ENCODE results near the gene GIPC2. TPM values are rescaled to one million over a fixed set of nuclear protein-coding genes. Genes with fewer than 3 reads are reported as not detected.

Gene GIPC2
- total and polyA plus RNA-seq, 2 donors (not counting 3 experiments of a cell fraction or from before 2014, with no cell fraction given): 2.8 to 9.6 TPM

DNA sequence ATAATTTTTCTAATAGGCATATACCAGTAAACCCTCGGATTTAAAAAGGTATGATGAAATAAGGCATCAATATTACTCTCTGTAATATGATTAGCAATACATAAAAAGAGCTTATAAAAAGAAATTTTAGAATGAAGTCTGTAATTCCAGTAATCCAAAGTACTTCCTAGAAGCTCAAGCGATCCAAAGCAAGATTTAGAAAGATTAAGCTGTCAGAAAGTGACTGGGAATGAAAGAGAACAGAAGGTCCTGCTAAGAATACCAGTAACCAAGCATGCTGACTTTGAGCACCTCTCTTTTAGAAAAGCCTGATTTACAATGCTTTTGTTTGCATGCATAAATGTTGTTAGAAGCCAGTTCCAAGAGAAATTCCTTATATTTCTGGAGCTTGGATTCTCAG is 125.1 kb downstream of the GIPC2 start:
- DNase-seq (ENCODE audit: low read depth, low spot score): no peak
- Histone ChIP-seq H3K4me2 (ENCODE audit: insufficient read depth, low read length) (no peak overlapping the region), H3K36me3 (ENCODE audit: control insufficient read depth in 2 of 2, extremely low read depth in 1 of 2, insufficient read depth in 2 of 2, low read length in 2 of 2) (no peaks in the 10 kb centered on the region), H3K27ac (ENCODE audit: insufficient read depth, low read depth, low read length) (no peak overlapping the region), H2AFZ (ENCODE audit: low read depth, low read length) (no peak overlapping the region), H4K20me1 (replicated peaks; ENCODE audit: control insufficient read depth, extremely low read depth, insufficient read depth, low read length) (no peaks in the 10 kb centered on the region), H3K4me1 (ENCODE audit: control insufficient read depth, extremely low read depth, insufficient read depth, low read length) (peaks cover 9% of the 10 kb centered on the region), H3K9me3 (replicated peaks; ENCODE audit: control insufficient read depth, insufficient read depth, low read length) (no peaks in the 10 kb centered on the region), H3K4me3 (replicated peaks in 1 of 3; ENCODE audit: insufficient read depth in 1 of 3, low read depth in 1 of 3, low read length in 3 of 3) (no peak overlapping the region), H3K79me2 (ENCODE audit: control insufficient read depth, insufficient read depth, low read length) (no peaks in the 10 kb centered on the region), H3K9ac (replicated peaks; ENCODE audit: extremely low read depth, insufficient read depth, low read length) (no peak overlapping the region), H3K27me3 (ENCODE audit: control insufficient read depth in 2 of 2, insufficient read depth in 2 of 2, low read length in 2 of 2) (no peaks in the 10 kb centered on the region), H3K9me1 (replicated peaks; ENCODE audit: control insufficient read depth, extremely low read depth, insufficient read depth, low read length) (no peaks in the 10 kb centered on the region)
- ChIA-PET POLR2A (no interaction called here), CTCF (no interaction called here)
- no peak for FAIRE-seq
- intact Hi-C loops (cut with micrococcal nuclease): no loop called here
- no TSS peak for BruUV-seq (replicated peaks)
- dilution Hi-C loops (cut with MboI; ENCODE audit: extremely low pct_ligation_motif_present, low sequenced_read_pairs): no loop called here
- TF ChIP-seq FOS (IDR thresholded peaks at IDR 0.05; ENCODE audit: borderline replicate concordance, insufficient read depth, low read length): no peak
- TF ChIP-seq, protein P1, sequence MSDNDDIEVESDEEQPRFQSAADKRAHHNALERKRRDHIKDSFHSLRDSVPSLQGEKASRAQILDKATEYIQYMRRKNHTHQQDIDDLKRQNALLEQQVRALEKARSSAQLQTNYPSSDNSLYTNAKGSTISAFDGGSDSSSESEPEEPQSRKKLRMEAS (IDR thresholded peaks at IDR 0.05; ENCODE audit: insufficient read depth, insufficient read length): no peak

DNA sequence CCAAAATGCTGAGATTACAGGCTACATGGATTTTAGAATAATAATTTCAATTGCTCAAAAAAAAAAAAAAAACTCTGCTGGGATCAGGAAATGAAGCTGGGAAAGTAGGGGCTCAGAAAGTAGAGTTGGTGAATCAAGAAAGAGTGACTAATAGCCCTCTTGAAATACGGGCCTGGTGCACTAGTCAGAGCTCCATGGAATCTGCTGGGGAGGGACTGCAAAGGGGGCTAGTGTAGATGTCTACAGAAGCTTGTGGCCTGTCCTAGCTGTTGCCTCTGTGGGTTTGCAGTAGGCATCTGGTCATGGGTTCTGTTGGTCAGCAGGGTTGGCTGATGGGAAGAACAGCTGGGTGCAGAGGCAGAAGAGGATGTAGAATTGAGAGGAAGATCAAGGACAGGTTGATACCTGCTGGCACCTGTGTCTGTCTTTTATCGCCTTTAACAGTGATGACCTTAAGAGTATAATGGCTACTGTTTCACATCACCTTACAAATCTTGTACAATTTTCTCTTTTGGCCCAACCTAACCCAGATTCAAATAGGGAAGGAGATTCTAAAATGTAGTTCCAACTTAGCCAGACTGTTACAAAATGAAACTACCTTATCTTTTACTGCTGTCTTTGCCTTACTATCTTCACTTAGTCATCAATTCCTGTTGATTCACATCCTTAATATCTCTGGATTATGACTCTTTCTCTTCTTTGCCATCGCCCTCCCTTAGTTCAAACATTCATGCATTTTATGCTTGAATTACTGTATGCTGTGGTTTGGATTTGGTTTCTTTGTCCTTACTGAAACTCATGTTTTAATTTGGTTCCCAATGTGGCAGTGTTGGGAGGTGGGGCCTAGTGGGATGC is 126.2 kb downstream of the GIPC2 start:
- Histone ChIP-seq H3K27ac (ENCODE audit: insufficient read depth, low read depth, low read length) (no peak overlapping the region), H3K36me3 (ENCODE audit: control insufficient read depth in 2 of 2, extremely low read depth in 1 of 2, insufficient read depth in 2 of 2, low read length in 2 of 2) (no peaks in the 10 kb centered on the region), H2AFZ (ENCODE audit: low read depth, low read length) (peak overlapping the region; percentile 31), H3K9me3 (replicated peaks; ENCODE audit: control insufficient read depth, insufficient read depth, low read length) (no peaks in the 10 kb centered on the region), H3K9me1 (replicated peaks; ENCODE audit: control insufficient read depth, extremely low read depth, insufficient read depth, low read length) (no peaks in the 10 kb centered on the region), H3K4me3 (replicated peaks in 1 of 3; ENCODE audit: insufficient read depth in 1 of 3, low read depth in 1 of 3, low read length in 3 of 3) (no peak overlapping the region), H3K4me1 (ENCODE audit: control insufficient read depth, extremely low read depth, insufficient read depth, low read length) (peaks cover 9% of the 10 kb centered on the region), H3K79me2 (ENCODE audit: control insufficient read depth, insufficient read depth, low read length) (no peaks in the 10 kb centered on the region), H3K27me3 (ENCODE audit: control insufficient read depth in 2 of 2, insufficient read depth in 2 of 2, low read length in 2 of 2) (no peaks in the 10 kb centered on the region), H3K9ac (replicated peaks; ENCODE audit: extremely low read depth, insufficient read depth, low read length) (no peak overlapping the region), H3K4me2 (ENCODE audit: insufficient read depth, low read length) (peak overlapping the region; percentile 34), H4K20me1 (replicated peaks; ENCODE audit: control insufficient read depth, extremely low read depth, insufficient read depth, low read length) (no peaks in the 10 kb centered on the region)
- CTCF ChIA-PET: interaction anchor here (0.7 to 1.3 kb wide), 3 partner anchors 17 to 41 kb away, joined by 3 read pairs; no protein-coding TSS in a partner anchor
- FAIRE-seq (peak; percentile 42), DNase-seq (ENCODE audit: low read depth, low spot score) (peak; percentile 9)
- intact Hi-C loops (cut with micrococcal nuclease): no loop called here
- no TSS peak for BruUV-seq (replicated peaks)
- TF ChIP-seq POLR2A (IDR thresholded peaks at IDR 0.05; ENCODE audit: low read depth, low read length) (no peak), FOS (IDR thresholded peaks at IDR 0.05; ENCODE audit: borderline replicate concordance, insufficient read depth, low read length) (peak; percentile 75), MYC (IDR thresholded peaks at IDR 0.05; ENCODE audit: low read depth, low read length) (no peak), GATA2 (IDR thresholded peaks at IDR 0.05; ENCODE audit: insufficient read depth, insufficient read length, low read depth, low read length) (peak; percentile 77)
- dilution Hi-C loops (cut with MboI; ENCODE audit: extremely low pct_ligation_motif_present, low sequenced_read_pairs): no loop called here
- POLR2A ChIA-PET: no interaction called here
